Measurements from ENCODE around the gene RALBP1. TPM values are rescaled to one million over a fixed set of nuclear protein-coding genes. Genes with fewer than 3 reads are reported as not detected.

RALBP1 gene
- total RNA-seq, 4 donors from 2014 or later = 18.8 to 67.8 (median 30.0) TPM

- no peaks in the 10 kb centered on the region for H3K4me1 ChIP-seq
- intact Hi-C loops (cut with DNase I; ENCODE audit: low total_unique reads) = no loop called here
- no peak for TF ChIP-seq CTCF (IDR thresholded peaks at IDR 0.05)
- TF ChIP-seq POLR2A (IDR thresholded peaks at IDR 0.05) = no peak
- no peak overlapping the region for H3K4me3 ChIP-seq
- no peaks in the 10 kb centered on the region for H3K9me3 ChIP-seq
- H3K36me3 ChIP-seq = no peaks in the 10 kb centered on the region
- H3K27ac ChIP-seq = no peak overlapping the region
- H3K27me3 ChIP-seq = no peaks in the 10 kb centered on the region
- no peak for DNase-seq
These were observed 72.5 kb downstream of the RALBP1 start for GRCh38 chr18:9547782-9548181.

GRCh38 chr18:9549405-9549804, 74.1 kb downstream of the RALBP1 start:
- no peaks in the 10 kb centered on the region for H3K4me1 ChIP-seq
- TF ChIP-seq POLR2A (IDR thresholded peaks at IDR 0.05) (no peak), CTCF (IDR thresholded peaks at IDR 0.05) (no peak)
- H3K36me3 ChIP-seq = no peaks in the 10 kb centered on the region
- no peak overlapping the region for H3K27ac ChIP-seq
- H3K4me3 ChIP-seq = no peak overlapping the region
- H3K9me3 ChIP-seq = no peaks in the 10 kb centered on the region
- H3K27me3 ChIP-seq = no peaks in the 10 kb centered on the region
- no peak for DNase-seq
- intact Hi-C loops (cut with DNase I; ENCODE audit: low total_unique reads) = no loop called here

GRCh38 chr18:9550429-9550828, 75.1 kb downstream of the RALBP1 start:
- no peak for DNase-seq
- H3K4me3 ChIP-seq = no peak overlapping the region
- H3K36me3 ChIP-seq = no peaks in the 10 kb centered on the region

GRCh38 chr18:9552191-9552590, 76.9 kb downstream of the RALBP1 start:
- TF ChIP-seq POLR2A (IDR thresholded peaks at IDR 0.05) = no peak
- TF ChIP-seq CTCF (IDR thresholded peaks at IDR 0.05) = no peak
- Histone ChIP-seq H3K4me1 (no peaks in the 10 kb centered on the region), H3K36me3 (no peaks in the 10 kb centered on the region), H3K4me3 (no peak overlapping the region), H3K9me3 (no peaks in the 10 kb centered on the region), H3K27ac (no peak overlapping the region), H3K27me3 (no peaks in the 10 kb centered on the region)
- intact Hi-C loops (cut with DNase I; ENCODE audit: low total_unique reads) = no loop called here
- DNase-seq = no peak

More at GRCh38 chr18:9550429-9550828, 75.1 kb downstream of the RALBP1 start:
- Histone ChIP-seq H3K27me3 (no peaks in the 10 kb centered on the region), H3K27ac (no peak overlapping the region), H3K4me1 (no peaks in the 10 kb centered on the region), H3K9me3 (no peaks in the 10 kb centered on the region)
- TF ChIP-seq POLR2A (IDR thresholded peaks at IDR 0.05) (no peak), CTCF (IDR thresholded peaks at IDR 0.05) (no peak)
- intact Hi-C loops (cut with DNase I; ENCODE audit: low total_unique reads) = no loop called here

- no peak for DNase-seq
- intact Hi-C loops (cut with DNase I; ENCODE audit: low total_unique reads) = no loop called here
- Histone ChIP-seq H3K27me3 (no peaks in the 10 kb centered on the region), H3K27ac (no peak overlapping the region), H3K4me3 (no peak overlapping the region), H3K36me3 (no peaks in the 10 kb centered on the region), H3K4me1 (no peaks in the 10 kb centered on the region), H3K9me3 (no peaks in the 10 kb centered on the region)
- TF ChIP-seq CTCF (IDR thresholded peaks at IDR 0.05) (no peak), POLR2A (IDR thresholded peaks at IDR 0.05) (no peak)
These were observed 77.3 kb downstream of the RALBP1 start for GRCh38 chr18:9552616-9553015.
